Astrocyte (in vitro differentiated cells and primary cell): ENCODE results near the gene TTC27. TPM values are rescaled to one million over a fixed set of nuclear protein-coding genes. Genes with fewer than 3 reads are reported as not detected.

Source experiments
- DNase-seq: peaks from one replicate; pipeline ENCODE4 v3.0.0-alpha.2; 2010; ENCODE audit warnings: low read depth
- FAIRE-seq: peaks from 2 replicates; lab custom pipeline; 2011; peaks lifted over from hg19 to GRCh38; lab: Jason Lieb, UNC
- H2AFZ ChIP-seq: 2 replicates; pipeline ENCODE4 v1.6.0; 2012; ENCODE audit warnings: low read depth, low read length, inconsistent platforms
- H3K27ac ChIP-seq: 2 replicates; pipeline ENCODE4 v1.5.1; 2011; ENCODE audit warnings: low read depth, low read length, inconsistent platforms
- H3K27me3 ChIP-seq: 2 replicates; pipeline ENCODE4 v1.6.0; 2011; ENCODE audit warnings: low read length, inconsistent platforms; ENCODE audit not compliant: insufficient read depth
- H3K36me3 ChIP-seq: 2 replicates; pipeline ENCODE4 v1.5.1; 2011; ENCODE audit warnings: low read length, inconsistent platforms; ENCODE audit not compliant: insufficient read depth
- H3K4me1 ChIP-seq: 2 replicates; pipeline ENCODE4 v1.5.1; 2011; ENCODE audit warnings: low read length, inconsistent platforms; ENCODE audit not compliant: insufficient read depth
- H3K4me2 ChIP-seq: 2 replicates; pipeline ENCODE4 v1.6.0; 2012; ENCODE audit warnings: low read length, inconsistent platforms
- H3K4me3 ChIP-seq: 2 replicates; pipeline ENCODE4 v1.5.1; 2011; ENCODE audit warnings: low read depth, mild to moderate bottlenecking, low read length, inconsistent platforms; ENCODE audit not compliant: insufficient read depth
- H3K79me2 ChIP-seq: 2 replicates; pipeline ENCODE4 v1.6.0; 2012; ENCODE audit warnings: mild to moderate bottlenecking, low read length, inconsistent platforms; ENCODE audit not compliant: insufficient read depth
- H3K9ac ChIP-seq: 2 replicates; pipeline ENCODE4 v1.6.0; 2012; ENCODE audit warnings: mild to moderate bottlenecking, low read length, inconsistent platforms
- H3K9me3 ChIP-seq: 2 replicates; pipeline ENCODE4 v1.5.1; 2012; ENCODE audit warnings: low read depth, mild to moderate bottlenecking, low read length, inconsistent platforms; ENCODE audit not compliant: insufficient read depth
- H4K20me1 ChIP-seq: 2 replicates; pipeline ENCODE4 v1.6.0; 2012; ENCODE audit warnings: low read length, inconsistent platforms; ENCODE audit not compliant: insufficient read depth
- H3K27ac Mint-ChIP-seq: one replicate; pipeline ENCODE4 v1.8.0; 2021; ENCODE audit warnings: mild to moderate bottlenecking, mixed read lengths; ENCODE audit not compliant: unreplicated experiment
- H3K27me3 Mint-ChIP-seq: one replicate; pipeline ENCODE4 v1.8.0; 2021; ENCODE audit warnings: low read depth, mixed read lengths; ENCODE audit not compliant: unreplicated experiment
- H3K36me3 Mint-ChIP-seq: one replicate; pipeline ENCODE4 v1.8.0; 2021; ENCODE audit warnings: low read depth, mixed read lengths; ENCODE audit not compliant: unreplicated experiment
- H3K4me1 Mint-ChIP-seq: one replicate; pipeline ENCODE4 v1.8.0; 2021; ENCODE audit warnings: low read depth, mixed read lengths; ENCODE audit not compliant: unreplicated experiment
- H3K4me3 Mint-ChIP-seq: one replicate; pipeline ENCODE4 v1.8.0; 2021; ENCODE audit warnings: mild to moderate bottlenecking, moderate library complexity, mixed read lengths; ENCODE audit not compliant: unreplicated experiment
- H3K9me3 Mint-ChIP-seq: one replicate; pipeline ENCODE4 v1.8.0; 2021; ENCODE audit warnings: mild to moderate bottlenecking, mixed read lengths; ENCODE audit not compliant: unreplicated experiment
- EZH2 ChIP-seq: IDR thresholded peaks from 2 replicates; pipeline ENCODE4 v1.6.1; 2012; ENCODE audit warnings: mild to moderate bottlenecking, low read length, inconsistent platforms; ENCODE audit not compliant: insufficient read depth
- total RNA-seq: library from RNA; stranded (reverse); gene quantifications from 2 replicates; pipeline ENCODE4 v1.2.1, GENCODE V29; 2021
- TF ChIP-seq, protein P1 (sequence below): IDR thresholded peaks from 2 replicates; pipeline ENCODE4 v1.5.1; 2011; ENCODE audit warnings: low read depth, mild to moderate bottlenecking, inconsistent platforms, low read length, moderate library complexity; ENCODE audit not compliant: insufficient read depth

The TTC27 gene
- total RNA-seq, 1 donor from 2014 or later = 25.1 TPM

DNA sequence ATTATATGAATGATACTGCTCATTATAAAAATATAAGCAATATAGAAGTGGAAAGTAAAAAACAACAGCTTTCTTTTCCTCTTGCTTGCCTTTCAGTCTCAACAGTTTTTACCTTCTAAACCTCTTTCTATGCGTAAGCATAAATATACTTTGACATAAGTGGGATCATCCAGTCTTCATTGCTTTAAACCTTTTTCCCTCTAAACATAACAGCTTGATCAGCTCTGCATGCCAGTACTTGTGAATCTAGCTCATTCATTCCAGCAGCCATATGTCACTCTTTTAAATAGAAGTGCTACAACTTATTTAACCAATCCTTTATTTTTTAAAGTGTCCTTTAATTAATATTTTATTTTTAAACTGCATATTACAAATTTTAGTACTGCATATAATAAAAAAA, 88.1 kb downstream of the TTC27 start:
- no peak overlapping the region for H3K4me3 Mint-ChIP-seq

DNA sequence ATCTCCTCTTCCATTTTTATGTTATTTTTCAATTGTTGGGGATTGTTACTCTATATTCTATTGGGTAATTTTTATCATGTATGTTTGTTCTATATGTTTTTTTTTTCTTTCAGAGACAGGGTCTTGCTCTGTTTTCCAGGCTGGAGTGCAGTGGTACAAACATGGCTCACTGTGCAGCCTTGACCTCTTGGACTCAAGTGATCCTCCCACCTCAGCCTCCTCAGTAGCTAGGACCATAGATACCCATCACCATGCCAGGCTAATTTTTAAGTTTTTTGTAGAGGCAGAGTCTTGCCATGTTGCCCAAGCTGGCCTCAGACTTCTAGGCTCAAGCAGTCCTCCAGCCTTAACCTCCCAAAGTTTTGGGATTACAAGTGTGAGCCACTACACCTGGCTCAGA, 88.7 kb downstream of the TTC27 start:
- peaks cover 8% of the 10 kb centered on the region for H3K4me1 ChIP-seq
- no peak for FAIRE-seq
- no peak overlapping the region for H3K4me2 ChIP-seq
- no peak overlapping the region for H3K27ac ChIP-seq
- H3K9me3 Mint-ChIP-seq = peaks cover 2% of the 10 kb centered on the region
- peaks cover 12% of the 10 kb centered on the region for H3K36me3 Mint-ChIP-seq
- H3K4me3 Mint-ChIP-seq = no peak overlapping the region
- DNase-seq = no peak
- H4K20me1 ChIP-seq = no peaks in the 10 kb centered on the region
- H3K79me2 ChIP-seq = no peaks in the 10 kb centered on the region
- no peaks in the 10 kb centered on the region for H3K9me3 ChIP-seq
- no peak overlapping the region for H3K9ac ChIP-seq
- H3K27me3 Mint-ChIP-seq = no peaks in the 10 kb centered on the region
- H3K36me3 ChIP-seq = no peaks in the 10 kb centered on the region
- peaks cover 16% of the 10 kb centered on the region for H3K4me1 Mint-ChIP-seq
- TF ChIP-seq, protein P1, sequence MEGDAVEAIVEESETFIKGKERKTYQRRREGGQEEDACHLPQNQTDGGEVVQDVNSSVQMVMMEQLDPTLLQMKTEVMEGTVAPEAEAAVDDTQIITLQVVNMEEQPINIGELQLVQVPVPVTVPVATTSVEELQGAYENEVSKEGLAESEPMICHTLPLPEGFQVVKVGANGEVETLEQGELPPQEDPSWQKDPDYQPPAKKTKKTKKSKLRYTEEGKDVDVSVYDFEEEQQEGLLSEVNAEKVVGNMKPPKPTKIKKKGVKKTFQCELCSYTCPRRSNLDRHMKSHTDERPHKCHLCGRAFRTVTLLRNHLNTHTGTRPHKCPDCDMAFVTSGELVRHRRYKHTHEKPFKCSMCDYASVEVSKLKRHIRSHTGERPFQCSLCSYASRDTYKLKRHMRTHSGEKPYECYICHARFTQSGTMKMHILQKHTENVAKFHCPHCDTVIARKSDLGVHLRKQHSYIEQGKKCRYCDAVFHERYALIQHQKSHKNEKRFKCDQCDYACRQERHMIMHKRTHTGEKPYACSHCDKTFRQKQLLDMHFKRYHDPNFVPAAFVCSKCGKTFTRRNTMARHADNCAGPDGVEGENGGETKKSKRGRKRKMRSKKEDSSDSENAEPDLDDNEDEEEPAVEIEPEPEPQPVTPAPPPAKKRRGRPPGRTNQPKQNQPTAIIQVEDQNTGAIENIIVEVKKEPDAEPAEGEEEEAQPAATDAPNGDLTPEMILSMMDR = no peak
- no peak for TF ChIP-seq EZH2
- no peaks in the 10 kb centered on the region for H3K27me3 ChIP-seq
- peak overlapping the region; percentile 10 for H3K27ac Mint-ChIP-seq
- H3K4me3 ChIP-seq = no peak overlapping the region
- H2AFZ ChIP-seq = no peak overlapping the region

More for the DNA sequence above, 88.1 kb downstream of the TTC27 start:
- no peak overlapping the region for H3K9ac ChIP-seq
- Mint-ChIP-seq H3K4me1 (peaks cover 16% of the 10 kb centered on the region), H3K9me3 (peaks cover 2% of the 10 kb centered on the region), H3K27ac (peak overlapping the region; percentile 59), H3K36me3 (peaks cover 14% of the 10 kb centered on the region), H3K27me3 (no peaks in the 10 kb centered on the region)
- peak overlapping the region; percentile 25 for H3K27ac ChIP-seq
- FAIRE-seq (no peak), DNase-seq (peak; percentile 50)
- H3K79me2 ChIP-seq = no peaks in the 10 kb centered on the region
- no peak overlapping the region for H2AFZ ChIP-seq
- H3K9me3 ChIP-seq = no peaks in the 10 kb centered on the region
- H4K20me1 ChIP-seq = no peaks in the 10 kb centered on the region
- TF ChIP-seq EZH2 = no peak
- TF ChIP-seq, protein P1 = no peak
- H3K4me2 ChIP-seq = peak overlapping the region; percentile 50
- no peak overlapping the region for H3K4me3 ChIP-seq
- H3K4me1 ChIP-seq = peaks cover 10% of the 10 kb centered on the region
- H3K27me3 ChIP-seq = no peaks in the 10 kb centered on the region
- H3K36me3 ChIP-seq = no peaks in the 10 kb centered on the region

DNA sequence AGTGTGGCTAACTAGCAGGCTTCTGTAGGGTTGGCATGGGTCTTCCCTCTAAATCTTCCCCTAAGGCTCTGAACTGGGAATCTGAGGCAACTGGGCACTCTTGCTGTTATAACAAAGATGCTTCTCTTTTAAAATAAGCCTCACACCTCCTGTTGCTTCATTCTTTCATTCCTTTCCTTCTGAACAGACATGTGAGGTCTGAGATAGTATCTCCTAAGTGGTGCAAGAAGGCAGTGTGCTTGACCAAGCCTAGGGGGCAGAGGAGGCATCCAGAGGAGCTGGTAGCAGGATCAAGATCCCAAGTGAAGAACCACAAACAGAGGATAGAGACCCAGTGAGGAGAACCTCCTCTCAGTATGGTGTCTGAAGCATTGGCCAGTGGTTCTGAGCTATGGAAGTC, 90.9 kb downstream of the TTC27 start:
- no peaks in the 10 kb centered on the region for H3K9me3 ChIP-seq
- H3K79me2 ChIP-seq = no peaks in the 10 kb centered on the region
- H3K4me1 ChIP-seq = peaks cover 8% of the 10 kb centered on the region
- no peak overlapping the region for H3K4me3 ChIP-seq
- H4K20me1 ChIP-seq = no peaks in the 10 kb centered on the region
- Mint-ChIP-seq H3K27ac (no peak overlapping the region), H3K4me3 (no peak overlapping the region), H3K9me3 (peaks cover 2% of the 10 kb centered on the region), H3K27me3 (no peaks in the 10 kb centered on the region), H3K4me1 (peaks cover 16% of the 10 kb centered on the region), H3K36me3 (peaks cover 10% of the 10 kb centered on the region)
- H3K9ac ChIP-seq = no peak overlapping the region
- H3K27ac ChIP-seq = no peak overlapping the region
- H3K27me3 ChIP-seq = no peaks in the 10 kb centered on the region
- no peak overlapping the region for H3K4me2 ChIP-seq
- FAIRE-seq (no peak), DNase-seq (no peak)
- no peak overlapping the region for H2AFZ ChIP-seq
- H3K36me3 ChIP-seq = no peaks in the 10 kb centered on the region
- TF ChIP-seq, protein P1 = no peak
- no peak for TF ChIP-seq EZH2
